HepG2 (cell line): ENCODE data around the gene PGC.

ENCODE experiments used
- POLR2A ChIP-seq, 2 experiments: IDR thresholded peaks; 2 replicates each; pipeline ENCODE4 v1.6.1; 2011; ENCODE audit warnings: low read depth in 2 of 2, low read length in 2 of 2, mild to moderate bottlenecking in 1 of 2, moderate library complexity in 1 of 2; ENCODE audit not compliant: insufficient read depth in 1 of 2
- SMC3 ChIP-seq: IDR thresholded peaks from 2 replicates; pipeline ENCODE4 v1.6.1; 2011; ENCODE audit warnings: low read length, improper control_type of control experiment
- ZFP41 ChIP-seq: sonication (generic); formaldehyde crosslinking; IDR thresholded peaks from 2 replicates; pipeline ENCODE4 v1.4.0; 2020; ENCODE audit warnings: mild to moderate bottlenecking, missing genetic modification reagents, borderline replicate concordance
- TF ChIP-seq, protein P1 (sequence below): sonication (generic); formaldehyde crosslinking; IDR thresholded peaks from 2 replicates; pipeline ENCODE4 v1.5.0; 2020; ENCODE audit warnings: mild to moderate bottlenecking, missing genetic modification reagents, moderate library complexity
- TF ChIP-seq, protein P2 (sequence below): IDR thresholded peaks from 2 replicates; pipeline ENCODE4 v1.6.1; 2012; ENCODE audit warnings: inconsistent platforms

DNA sequence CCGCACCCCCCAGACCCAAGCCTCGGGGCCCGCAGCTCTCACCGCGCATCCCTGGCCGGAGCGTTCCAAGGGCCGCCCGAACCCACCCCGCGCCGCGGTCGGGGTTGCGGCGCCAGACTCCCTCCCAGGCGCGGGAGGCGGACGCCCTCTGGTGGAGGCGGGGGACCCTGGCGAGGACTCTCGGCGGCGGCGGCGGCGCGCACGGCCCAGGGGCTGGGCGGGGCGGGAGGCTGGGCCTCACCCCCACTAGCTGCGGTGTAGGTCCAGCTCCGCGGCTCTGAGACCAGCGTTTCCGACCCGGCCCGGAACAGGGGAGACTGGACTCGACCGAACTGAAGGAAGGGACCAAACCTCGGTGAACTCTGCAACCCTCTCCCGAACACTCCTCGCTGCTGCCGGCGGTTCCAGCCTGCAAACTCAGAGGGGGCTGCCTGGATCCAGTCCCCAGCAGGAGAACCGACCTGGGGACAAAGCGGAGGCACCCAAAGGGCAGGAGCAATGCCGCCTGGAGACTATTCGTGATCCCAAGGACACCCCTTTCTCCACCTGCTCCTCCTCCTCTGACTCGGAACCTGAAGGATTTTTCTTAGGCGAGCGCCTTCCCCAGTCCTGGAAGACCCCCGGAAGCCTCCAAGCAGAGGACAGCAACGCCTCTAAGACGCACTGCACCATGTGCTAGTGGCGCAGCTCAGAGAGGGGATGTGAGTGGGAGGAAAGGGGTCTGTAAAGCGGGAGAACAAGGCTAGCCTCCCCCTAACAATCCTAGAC is 39.4 kb upstream of the PGC start:
- no peak; a peak in 1 of 4 replicates for TF ChIP-seq POLR2A (IDR thresholded peaks at IDR 0.05; ENCODE audit: insufficient read depth in 1 of 2, low read depth in 2 of 2, low read length in 2 of 2)
- TF ChIP-seq, protein P1, sequence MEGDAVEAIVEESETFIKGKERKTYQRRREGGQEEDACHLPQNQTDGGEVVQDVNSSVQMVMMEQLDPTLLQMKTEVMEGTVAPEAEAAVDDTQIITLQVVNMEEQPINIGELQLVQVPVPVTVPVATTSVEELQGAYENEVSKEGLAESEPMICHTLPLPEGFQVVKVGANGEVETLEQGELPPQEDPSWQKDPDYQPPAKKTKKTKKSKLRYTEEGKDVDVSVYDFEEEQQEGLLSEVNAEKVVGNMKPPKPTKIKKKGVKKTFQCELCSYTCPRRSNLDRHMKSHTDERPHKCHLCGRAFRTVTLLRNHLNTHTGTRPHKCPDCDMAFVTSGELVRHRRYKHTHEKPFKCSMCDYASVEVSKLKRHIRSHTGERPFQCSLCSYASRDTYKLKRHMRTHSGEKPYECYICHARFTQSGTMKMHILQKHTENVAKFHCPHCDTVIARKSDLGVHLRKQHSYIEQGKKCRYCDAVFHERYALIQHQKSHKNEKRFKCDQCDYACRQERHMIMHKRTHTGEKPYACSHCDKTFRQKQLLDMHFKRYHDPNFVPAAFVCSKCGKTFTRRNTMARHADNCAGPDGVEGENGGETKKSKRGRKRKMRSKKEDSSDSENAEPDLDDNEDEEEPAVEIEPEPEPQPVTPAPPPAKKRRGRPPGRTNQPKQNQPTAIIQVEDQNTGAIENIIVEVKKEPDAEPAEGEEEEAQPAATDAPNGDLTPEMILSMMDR (CRISPR knock-in tag): peak; percentile 93
- TF ChIP-seq, protein P2, sequence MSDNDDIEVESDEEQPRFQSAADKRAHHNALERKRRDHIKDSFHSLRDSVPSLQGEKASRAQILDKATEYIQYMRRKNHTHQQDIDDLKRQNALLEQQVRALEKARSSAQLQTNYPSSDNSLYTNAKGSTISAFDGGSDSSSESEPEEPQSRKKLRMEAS: peak; percentile 54
- no peak for TF ChIP-seq ZFP41 (CRISPR knock-in tag)
- peak; percentile 18; the same call in 1 of the 2 replicates for TF ChIP-seq SMC3
